SK-N-SH (cell line): Measurements from ENCODE around the gene SCTR. TPM values are rescaled to one million over a fixed set of nuclear protein-coding genes. Genes with fewer than 3 reads are reported as not detected.

Source experiments
- CTCF ChIA-PET: fragments of 300-600, 350-600 bp; formaldehyde crosslinking; extraction: SDS; loops from one replicate; lab custom pipeline; 2021; lab: Yijun Ruan, JAX
- POLR2A ChIA-PET: fragments of 350-600 bp; sonication (Branson Sonifier 250); formaldehyde crosslinking; extraction: SDS; loops from one replicate; lab custom pipeline; 2020; ENCODE audit warnings: antibody characterized with exemption, inconsistent platforms; lab: Yijun Ruan, JAX
- DNase-seq: peaks from one replicate; pipeline ENCODE4 v3.0.0; 2012
- H2AFZ ChIP-seq: fragments of 200-600 bp; sonication (generic); 2 replicates; pipeline ENCODE4 v1.8.1; 2016; ENCODE audit warnings: antibody characterized with exemption, mild to moderate bottlenecking, low read depth
- H3F3A ChIP-seq: fragments of 200-600 bp; sonication (generic); replicated peaks from 2 replicates; pipeline ENCODE3; 2016; ENCODE audit warnings: antibody characterized with exemption, mild to moderate bottlenecking; ENCODE audit not compliant: insufficient read depth
- H3K27ac ChIP-seq, 2 experiments: fragments of 200-500 bp in 1 of 2; fragments of 200-600 bp in 1 of 2; sonication (Bioruptor generic) in 1 of 2; sonication (generic), shearing (Covaris generic) in 1 of 2; 2 replicates each; pipeline versions ENCODE4 v1.5.1 to v1.6.1; 2014 to 2016; ENCODE audit warnings: low read depth in 2 of 2, inconsistent platforms in 1 of 2, low read length in 1 of 2, mild to moderate bottlenecking in 1 of 2, mixed read lengths in 1 of 2
- H3K27me3 ChIP-seq: fragments of 200-600 bp; sonication (generic), shearing (Covaris generic); 2 replicates; pipeline ENCODE4 v1.6.1; 2016; ENCODE audit warnings: mixed run types; ENCODE audit not compliant: insufficient read depth
- H3K36me3 ChIP-seq, 2 experiments: fragments of 200-500 bp in 1 of 2; fragments of 200-600 bp in 1 of 2; sonication (Bioruptor generic) in 1 of 2; sonication (generic) in 1 of 2; replicated peaks in 1 of 2; 2 replicates each; pipeline versions ENCODE3 to v1.5.1; 2014 to 2016; ENCODE audit warnings: low read length in 1 of 2, mild to moderate bottlenecking in 1 of 2; ENCODE audit not compliant: insufficient read depth in 2 of 2, control insufficient read depth in 1 of 2
- H3K4me1 ChIP-seq, 2 experiments: fragments of 200-500 bp in 1 of 2; fragments of 200-600 bp in 1 of 2; sonication (Bioruptor generic) in 1 of 2; sonication (generic), shearing (Covaris generic) in 1 of 2; 2 replicates each; pipeline versions ENCODE4 v1.5.1 to v1.6.1; 2014 to 2016; ENCODE audit warnings: low read depth in 1 of 2, low read length in 1 of 2, mixed run types in 1 of 2; ENCODE audit not compliant: insufficient read depth in 2 of 2, control insufficient read depth in 1 of 2
- H3K4me2 ChIP-seq: fragments of 200-600 bp; sonication (generic), shearing (Covaris generic); 2 replicates; pipeline ENCODE4 v1.6.1; 2017; ENCODE audit warnings: mixed run types
- H3K4me3 ChIP-seq, 2 experiments: fragments of 200-500 bp in 1 of 2; fragments of 200-600 bp in 1 of 2; sonication (Bioruptor generic) in 1 of 2; sonication (generic), shearing (Covaris generic) in 1 of 2; 2 replicates each; pipeline versions ENCODE4 v1.5.1 to v1.8.1; 2014 to 2016; ENCODE audit warnings: low read depth in 2 of 2, inconsistent platforms in 1 of 2, low read length in 1 of 2, mild to moderate bottlenecking in 1 of 2, mixed read lengths in 1 of 2, moderate library complexity in 1 of 2
- H3K79me2 ChIP-seq: fragments of 200-600 bp; sonication (generic); 2 replicates; pipeline ENCODE4 v1.8.1; 2017; ENCODE audit warnings: mild to moderate bottlenecking; ENCODE audit not compliant: insufficient read depth
- H3K9ac ChIP-seq: fragments of 200-600 bp; sonication (generic); 2 replicates; pipeline ENCODE4 v1.6.1; 2017; ENCODE audit warnings: mixed run types
- H3K9me2 ChIP-seq: fragments of 200-600 bp; sonication (generic); 2 replicates; pipeline ENCODE4 v1.6.1; 2017; ENCODE audit warnings: mixed run types
- H3K9me3 ChIP-seq: fragments of 200-600 bp; sonication (generic); 2 replicates; pipeline ENCODE4 v1.6.1; 2017; ENCODE audit warnings: mixed run types, mild to moderate bottlenecking, moderate library complexity
- H4K20me1 ChIP-seq: fragments of 200-600 bp; sonication (generic); 2 replicates; pipeline ENCODE4 v1.6.1; 2017; ENCODE audit warnings: mild to moderate bottlenecking, mixed run types; ENCODE audit not compliant: insufficient read depth
- CHD2 ChIP-seq: fragments of 150-350 bp; IDR thresholded peaks from 2 replicates; pipeline ENCODE4 v1.6.1; 2018; ENCODE audit warnings: low read length; ENCODE audit not compliant: partially characterized antibody
- ELF1 ChIP-seq: IDR thresholded peaks from 2 replicates; pipeline ENCODE4 v1.4.0; 2012
- EP300 ChIP-seq, 2 experiments: IDR thresholded peaks; 2 replicates each; pipeline versions ENCODE4 v1.4.0 to v1.6.1; 2012; ENCODE audit warnings: borderline replicate concordance in 1 of 2, low read depth in 1 of 2, low read length in 1 of 2
- FOSL2 ChIP-seq: IDR thresholded peaks from 2 replicates; pipeline ENCODE4 v1.4.0; 2012; ENCODE audit warnings: low read depth, mild to moderate bottlenecking, moderate library complexity, borderline replicate concordance
- FOXJ3 ChIP-seq: sonication (generic); formaldehyde crosslinking; IDR thresholded peaks from 2 replicates; pipeline ENCODE4 v1.5.1; 2020; ENCODE audit warnings: mild to moderate bottlenecking, missing genetic modification reagents
- JUND ChIP-seq: IDR thresholded peaks from 2 replicates; pipeline ENCODE4 v1.4.0; 2012
- MEF2A ChIP-seq: IDR thresholded peaks from 2 replicates; pipeline ENCODE4 v1.4.0; 2012; ENCODE audit warnings: low read depth, borderline replicate concordance
- MXI1 ChIP-seq: IDR thresholded peaks from 2 replicates; pipeline ENCODE4 v1.6.1; 2012; ENCODE audit warnings: mild to moderate bottlenecking, low read depth, low read length, improper control_type of control experiment
- NFIC ChIP-seq: IDR thresholded peaks from 2 replicates; pipeline ENCODE4 v1.4.0; 2012; ENCODE audit warnings: borderline replicate concordance
- NRF1 ChIP-seq: IDR thresholded peaks from 2 replicates; pipeline ENCODE4 v1.6.1; 2012; ENCODE audit warnings: low read depth, mild to moderate bottlenecking, low read length
- PBX3 ChIP-seq: IDR thresholded peaks from 2 replicates; pipeline ENCODE4; 2012
- RCOR1 ChIP-seq: fragments of 150-350 bp; IDR thresholded peaks from 2 replicates; pipeline ENCODE4 v1.6.1; 2017; ENCODE audit warnings: antibody characterized with exemption, low read length
- RFX5 ChIP-seq: IDR thresholded peaks from 2 replicates; pipeline ENCODE4 v1.6.1; 2012; ENCODE audit warnings: mild to moderate bottlenecking, improper control_type of control experiment, low read length
- RXRA ChIP-seq: IDR thresholded peaks from 2 replicates; pipeline ENCODE4 v1.4.0; 2012; ENCODE audit warnings: low read depth, mild to moderate bottlenecking, borderline replicate concordance
- SIN3A ChIP-seq: IDR thresholded peaks from 2 replicates; pipeline ENCODE4 v1.6.1; 2012; ENCODE audit warnings: low read depth, mild to moderate bottlenecking, low read length, moderate library complexity, borderline replicate concordance
- SMC3 ChIP-seq: IDR thresholded peaks from 2 replicates; pipeline ENCODE4 v1.6.1; 2012; ENCODE audit warnings: low read depth, low read length, improper control_type of control experiment
- TCF12 ChIP-seq: IDR thresholded peaks from 2 replicates; pipeline ENCODE4 v1.4.0; 2012
- USF1 ChIP-seq: IDR thresholded peaks from 2 replicates; pipeline ENCODE4 v1.4.0; 2012; ENCODE audit warnings: low read depth, borderline replicate concordance
- WGBS: methylation state at CpG from one replicate; pipeline ENCODE4 v1.1.6; 2017; ENCODE audit warnings: low lambda C conversion rate; 5-methylcytosine and 5-hydroxymethylcytosine counted together
- polyA plus RNA-seq, 3 experiments: library from polyadenylated mRNA; depleted of rRNA; stranded (reverse); fragments of >200 nt; gene quantifications; 2 replicates each; pipeline ENCODE4 v1.2.3, GENCODE V29; 2012
- TF ChIP-seq, protein P1 (sequence below): IDR thresholded peaks from 2 replicates; pipeline ENCODE4 v1.6.1; 2012; ENCODE audit warnings: mild to moderate bottlenecking, low read depth, low read length, moderate library complexity

SCTR gene
- polyA plus RNA-seq, 1 of the 3 experiments (the other 2 are of a cell fraction), result not detected

DNA sequence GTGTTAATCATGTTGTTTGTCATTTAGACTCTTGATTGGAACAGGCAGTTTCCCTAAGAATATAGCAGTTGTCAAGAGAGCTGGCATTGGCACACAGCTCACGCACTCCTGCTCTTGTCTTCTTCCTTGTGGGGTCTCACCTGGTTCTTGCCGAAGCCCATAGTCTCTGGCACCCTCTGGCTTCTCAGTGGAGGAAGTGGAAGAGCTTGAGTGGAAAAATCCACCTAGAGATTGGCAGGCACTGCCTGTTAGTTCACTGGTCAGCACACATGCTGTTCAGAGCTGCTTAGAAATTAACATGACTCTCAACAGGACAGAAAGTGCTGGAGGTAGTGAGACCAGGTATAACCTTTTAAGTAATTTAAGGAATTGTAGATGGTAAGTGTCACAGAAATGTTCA, 28.3 kb downstream of the SCTR start:
- Histone ChIP-seq H3K27ac (no peak overlapping the region), H3F3A (no peaks in the 10 kb centered on the region), H3K9me3 (no peaks in the 10 kb centered on the region), H2AFZ (no peak overlapping the region), H3K36me3 (no peaks in the 10 kb centered on the region), H3K4me3 (no peak overlapping the region), H3K4me2 (no peak overlapping the region), H3K27me3 (0 out of 2 replicates have a peak, but pooled peaks cover 7% of the 10 kb centered on the region), H3K4me1 (peaks cover 0 to 5% of the 10 kb centered on the region in 2 experiments; a peak in 1 of 4 replicates), H4K20me1 (no peaks in the 10 kb centered on the region), H3K9me2 (no peaks in the 10 kb centered on the region), H3K9ac (no peak overlapping the region), H3K79me2 (no peaks in the 10 kb centered on the region)
- WGBS, result 40% methylated on average over 2 of the region's 2 CpGs
- ChIA-PET CTCF (interaction anchor here (1.2 to 3.5 kb wide), 3 partner anchors 20 to 145 kb away, joined by 3 to 19 read pairs (median 3); no protein-coding TSS in a partner anchor), POLR2A (no interaction called here)
- TF ChIP-seq TCF12 (no peak), FOXJ3 (no peak), MEF2A (no peak), SMC3 (no peak), ELF1 (no peak), JUND (no peak), NRF1 (no peak), FOSL2 (no peak), MXI1 (no peak), RFX5 (no peak), RXRA (no peak), USF1 (no peak), SIN3A (no peak), NFIC (no peak)
- DNase-seq, result no peak

DNA sequence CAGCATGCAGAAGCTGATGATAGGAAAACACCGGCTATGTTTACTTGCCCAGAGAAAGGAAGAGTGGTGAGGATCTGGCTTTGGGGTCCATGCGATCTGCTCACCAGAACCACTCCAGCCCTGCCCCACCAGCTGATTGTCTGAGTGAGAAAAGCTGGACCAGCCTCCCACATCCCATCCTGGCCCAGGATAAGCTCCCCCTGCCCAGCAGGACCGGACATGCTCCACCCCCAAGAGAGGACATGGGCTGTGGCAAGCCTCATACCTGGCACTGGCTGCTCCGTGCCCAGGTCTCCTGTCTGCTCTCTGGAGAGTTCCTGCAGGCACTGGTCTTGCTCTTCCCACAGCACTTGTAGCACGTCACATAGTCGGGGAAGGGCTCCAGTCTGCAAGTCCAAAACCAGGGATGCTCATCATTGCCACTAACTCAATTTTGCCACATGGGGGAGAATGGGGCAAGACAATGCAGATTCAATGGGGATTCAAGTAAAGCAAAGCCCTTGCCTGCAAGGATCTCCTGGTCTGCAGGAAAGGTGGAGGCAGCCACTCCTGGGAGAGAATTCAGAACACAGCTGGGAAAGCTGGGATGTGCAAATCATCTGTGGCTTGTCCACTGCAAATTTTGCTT, 30.0 kb downstream of the SCTR start:
- peaks cover 0 to 10% of the 10 kb centered on the region in 2 experiments; a peak in 1 of 4 replicates for H3K4me1 ChIP-seq
- H4K20me1 ChIP-seq, result no peaks in the 10 kb centered on the region
- no peak for TF ChIP-seq NRF1
- no peak for TF ChIP-seq TCF12
- no peak for TF ChIP-seq CHD2
- TF ChIP-seq EP300 (IDR thresholded peaks at IDR 0.05; ENCODE audit: borderline replicate concordance in 1 of 2, low read depth in 1 of 2, low read length in 1 of 2), result no peak
- TF ChIP-seq MXI1, result no peak
- TF ChIP-seq, protein P1, sequence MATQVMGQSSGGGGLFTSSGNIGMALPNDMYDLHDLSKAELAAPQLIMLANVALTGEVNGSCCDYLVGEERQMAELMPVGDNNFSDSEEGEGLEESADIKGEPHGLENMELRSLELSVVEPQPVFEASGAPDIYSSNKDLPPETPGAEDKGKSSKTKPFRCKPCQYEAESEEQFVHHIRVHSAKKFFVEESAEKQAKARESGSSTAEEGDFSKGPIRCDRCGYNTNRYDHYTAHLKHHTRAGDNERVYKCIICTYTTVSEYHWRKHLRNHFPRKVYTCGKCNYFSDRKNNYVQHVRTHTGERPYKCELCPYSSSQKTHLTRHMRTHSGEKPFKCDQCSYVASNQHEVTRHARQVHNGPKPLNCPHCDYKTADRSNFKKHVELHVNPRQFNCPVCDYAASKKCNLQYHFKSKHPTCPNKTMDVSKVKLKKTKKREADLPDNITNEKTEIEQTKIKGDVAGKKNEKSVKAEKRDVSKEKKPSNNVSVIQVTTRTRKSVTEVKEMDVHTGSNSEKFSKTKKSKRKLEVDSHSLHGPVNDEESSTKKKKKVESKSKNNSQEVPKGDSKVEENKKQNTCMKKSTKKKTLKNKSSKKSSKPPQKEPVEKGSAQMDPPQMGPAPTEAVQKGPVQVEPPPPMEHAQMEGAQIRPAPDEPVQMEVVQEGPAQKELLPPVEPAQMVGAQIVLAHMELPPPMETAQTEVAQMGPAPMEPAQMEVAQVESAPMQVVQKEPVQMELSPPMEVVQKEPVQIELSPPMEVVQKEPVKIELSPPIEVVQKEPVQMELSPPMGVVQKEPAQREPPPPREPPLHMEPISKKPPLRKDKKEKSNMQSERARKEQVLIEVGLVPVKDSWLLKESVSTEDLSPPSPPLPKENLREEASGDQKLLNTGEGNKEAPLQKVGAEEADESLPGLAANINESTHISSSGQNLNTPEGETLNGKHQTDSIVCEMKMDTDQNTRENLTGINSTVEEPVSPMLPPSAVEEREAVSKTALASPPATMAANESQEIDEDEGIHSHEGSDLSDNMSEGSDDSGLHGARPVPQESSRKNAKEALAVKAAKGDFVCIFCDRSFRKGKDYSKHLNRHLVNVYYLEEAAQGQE, result no peak
- TF ChIP-seq FOSL2, result no peak
- TF ChIP-seq NFIC, result no peak
- TF ChIP-seq RFX5, result no peak
- no peak for TF ChIP-seq PBX3
- no peak for TF ChIP-seq RCOR1
- no peak for TF ChIP-seq ELF1
- 0 out of 2 replicates have a peak, but pooled peaks cover 7% of the 10 kb centered on the region for H3K27me3 ChIP-seq
- no peaks in the 10 kb centered on the region for H3K36me3 ChIP-seq
- H3K9me2 ChIP-seq, result no peaks in the 10 kb centered on the region
- no peak overlapping the region for H3K27ac ChIP-seq
- POLR2A ChIA-PET, result no interaction called here
- CTCF ChIA-PET, result interaction anchor here (0.7 to 3.5 kb wide), 4 partner anchors 18 to 144 kb away, joined by 3 to 19 read pairs (median 4); no protein-coding TSS in a partner anchor
- H3K4me2 ChIP-seq, result no peak overlapping the region
- whole genome bisulfite sequencing, result 74% methylated on average over 4 of the region's 6 CpGs
- H3F3A ChIP-seq, result no peaks in the 10 kb centered on the region
- no peak for DNase-seq
- no peak overlapping the region for H3K9ac ChIP-seq
- no peaks in the 10 kb centered on the region for H3K9me3 ChIP-seq
- H3K79me2 ChIP-seq, result no peaks in the 10 kb centered on the region
- H3K4me3 ChIP-seq, result no peak overlapping the region
- H2AFZ ChIP-seq, result no peak overlapping the region
